GM18505 (cell line): Measurements from ENCODE around the gene SORBS2.
"Not testable (repeated sequence)": the region's sequence is repeated elsewhere in the genome, so short reads cannot be mapped to it uniquely, and the experiment has no call there.

Experiments used
- ATAC-seq: cut with Tn5 transposase; IDR thresholded peaks from one replicate; pipeline ENCODE4 v1.9.1; 2021; ENCODE audit not compliant: unreplicated experiment
- POLR2A ChIP-seq: IDR thresholded peaks from 4 replicates; pipeline ENCODE4 v1.6.1; 2011; ENCODE audit warnings: borderline replicate concordance; ENCODE audit not compliant: insufficient read depth, insufficient read length; ENCODE audit errors: extremely low read depth

Gene SORBS2, protein sequence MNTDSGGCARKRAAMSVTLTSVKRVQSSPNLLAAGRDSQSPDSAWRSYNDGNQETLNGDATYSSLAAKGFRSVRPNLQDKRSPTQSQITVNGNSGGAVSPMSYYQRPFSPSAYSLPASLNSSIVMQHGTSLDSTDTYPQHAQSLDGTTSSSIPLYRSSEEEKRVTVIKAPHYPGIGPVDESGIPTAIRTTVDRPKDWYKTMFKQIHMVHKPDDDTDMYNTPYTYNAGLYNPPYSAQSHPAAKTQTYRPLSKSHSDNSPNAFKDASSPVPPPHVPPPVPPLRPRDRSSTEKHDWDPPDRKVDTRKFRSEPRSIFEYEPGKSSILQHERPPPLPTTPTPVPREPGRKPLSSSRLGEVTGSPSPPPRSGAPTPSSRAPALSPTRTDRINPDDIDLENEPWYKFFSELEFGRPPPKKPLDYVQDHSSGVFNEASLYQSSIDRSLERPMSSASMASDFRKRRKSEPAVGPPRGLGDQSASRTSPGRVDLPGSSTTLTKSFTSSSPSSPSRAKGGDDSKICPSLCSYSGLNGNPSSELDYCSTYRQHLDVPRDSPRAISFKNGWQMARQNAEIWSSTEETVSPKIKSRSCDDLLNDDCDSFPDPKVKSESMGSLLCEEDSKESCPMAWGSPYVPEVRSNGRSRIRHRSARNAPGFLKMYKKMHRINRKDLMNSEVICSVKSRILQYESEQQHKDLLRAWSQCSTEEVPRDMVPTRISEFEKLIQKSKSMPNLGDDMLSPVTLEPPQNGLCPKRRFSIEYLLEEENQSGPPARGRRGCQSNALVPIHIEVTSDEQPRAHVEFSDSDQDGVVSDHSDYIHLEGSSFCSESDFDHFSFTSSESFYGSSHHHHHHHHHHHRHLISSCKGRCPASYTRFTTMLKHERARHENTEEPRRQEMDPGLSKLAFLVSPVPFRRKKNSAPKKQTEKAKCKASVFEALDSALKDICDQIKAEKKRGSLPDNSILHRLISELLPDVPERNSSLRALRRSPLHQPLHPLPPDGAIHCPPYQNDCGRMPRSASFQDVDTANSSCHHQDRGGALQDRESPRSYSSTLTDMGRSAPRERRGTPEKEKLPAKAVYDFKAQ (N-terminal part only)

DNA sequence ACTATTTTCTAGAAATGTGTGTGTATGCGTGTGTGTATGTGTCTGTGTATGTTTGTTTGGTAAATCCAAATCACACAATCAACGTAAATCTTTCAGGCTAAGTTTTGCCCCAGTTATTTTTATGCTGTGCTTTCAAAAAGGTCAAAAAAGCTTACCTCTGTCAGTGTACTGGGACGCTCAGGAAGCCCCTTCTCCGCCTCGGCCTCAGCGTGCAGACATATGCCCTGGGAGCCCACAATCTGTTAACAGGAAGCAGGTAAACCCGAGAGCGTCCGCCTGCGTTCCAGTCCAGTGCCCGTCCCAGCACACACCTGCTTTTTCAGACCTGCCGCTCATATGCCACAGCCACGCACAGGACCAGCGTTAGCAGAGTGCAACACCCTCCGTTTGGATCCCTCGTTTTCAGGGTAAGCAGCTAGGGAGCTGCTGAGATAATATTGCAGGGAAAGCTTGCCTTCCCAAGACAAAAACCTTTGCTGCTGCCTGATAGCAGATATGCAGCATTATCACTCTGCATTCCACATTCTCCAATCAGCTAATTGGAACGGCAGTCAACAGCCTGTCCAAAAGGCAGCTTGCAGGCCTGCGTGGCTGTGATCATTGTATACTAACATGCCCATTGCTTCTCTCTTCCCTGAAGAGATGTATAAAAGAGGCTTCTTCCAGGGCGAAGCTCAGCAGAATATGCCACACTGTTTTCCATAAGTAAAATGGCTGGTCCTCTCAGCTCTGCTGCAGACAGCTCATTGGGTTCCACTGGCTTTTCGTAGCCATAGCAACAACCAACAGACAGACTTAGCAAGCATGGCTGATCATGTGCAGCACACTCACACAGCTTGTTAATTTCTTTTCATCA, at the start of gene SORBS2:
TSS of gene SORBS2 (minus strand) at position 686 of the 856 bp plus-strand sequence. CDS start 121,623 bp downstream, outside the sequence.
- peak; percentile 19 for TF ChIP-seq POLR2A

DNA sequence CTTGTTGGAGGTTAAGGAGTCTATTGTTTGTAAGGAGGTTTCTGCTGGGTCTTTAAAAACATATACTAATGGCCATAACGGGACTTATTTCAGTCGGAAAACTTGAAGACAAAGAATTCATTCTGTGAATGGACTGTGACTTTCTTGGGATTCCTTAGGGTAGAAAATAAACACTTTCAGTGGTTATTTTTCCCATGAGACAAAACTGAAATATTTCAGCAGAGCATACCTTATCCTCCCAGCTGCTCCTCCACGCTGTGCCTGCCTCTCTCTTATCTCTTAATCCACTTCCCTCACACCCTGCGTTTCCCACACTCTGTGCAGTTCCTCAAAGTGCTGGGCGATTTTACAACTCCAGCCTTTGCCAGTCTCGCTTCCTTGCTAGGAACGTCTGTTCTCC, 47.1 kb upstream of the SORBS2 start:
- TF ChIP-seq POLR2A = no peak
- ATAC-seq = no peak

More for the DNA sequence above, at the start of gene SORBS2:
- peak; percentile 90 for ATAC-seq

DNA sequence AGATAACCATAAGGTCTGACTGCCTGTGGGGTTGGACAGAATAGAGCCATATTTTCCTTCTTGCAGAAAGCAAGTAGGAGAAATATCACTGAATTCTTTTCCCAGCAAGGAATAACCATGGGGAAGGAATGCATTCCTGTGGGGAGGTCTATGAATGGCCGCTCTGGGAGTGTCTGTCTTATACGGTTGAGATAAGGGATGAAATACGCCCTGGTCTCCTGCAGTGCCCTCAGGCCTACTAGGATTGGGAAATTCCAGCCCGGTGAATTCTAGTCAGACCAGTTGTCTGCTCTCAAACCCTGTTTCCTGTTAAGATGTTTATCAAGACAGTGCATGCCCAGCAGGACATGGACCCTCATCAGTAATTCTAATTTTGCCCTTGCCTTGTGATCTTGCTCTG, 45.6 kb upstream of the SORBS2 start:
- not testable (repeated sequence) for ATAC-seq

DNA sequence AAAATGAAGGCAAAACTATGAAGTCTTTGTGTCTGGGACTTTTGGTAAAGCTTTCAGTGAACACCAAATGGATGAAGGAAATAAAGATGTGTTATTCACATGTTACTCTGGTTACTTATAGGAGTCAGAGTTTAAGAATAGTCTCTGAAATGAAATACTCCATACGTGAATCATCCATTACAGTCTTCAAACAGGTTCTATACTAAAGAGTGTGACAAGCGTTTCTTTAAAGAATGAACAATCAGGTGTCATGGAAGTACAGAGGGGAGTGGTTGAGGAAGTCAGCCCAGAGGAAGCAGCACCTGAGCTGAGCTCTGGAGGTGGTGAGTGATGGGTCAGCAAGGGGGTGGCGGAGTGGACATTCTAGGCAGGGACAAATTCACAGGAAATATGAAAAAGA, 41.8 kb upstream of the SORBS2 start:
- TF ChIP-seq POLR2A = no peak
- ATAC-seq = no peak

DNA sequence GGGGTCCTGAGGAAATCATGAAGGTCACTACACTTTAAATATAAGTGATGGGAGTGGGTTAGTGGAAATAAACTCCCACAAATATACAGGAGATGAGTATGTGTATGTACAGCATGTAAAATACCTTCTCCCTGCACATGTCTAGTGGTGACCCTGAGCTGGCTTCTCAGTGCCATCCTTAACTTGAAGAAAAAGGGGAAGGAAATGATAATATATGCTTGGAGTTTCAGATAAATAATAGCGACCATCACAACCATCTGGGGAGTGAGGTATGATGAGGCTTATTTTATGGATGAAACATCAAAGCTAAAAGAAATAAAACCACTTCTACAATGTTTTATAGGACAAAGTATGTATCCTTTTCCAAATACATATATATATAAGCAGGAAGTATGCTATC, 41.0 kb upstream of the SORBS2 start:
- ATAC-seq = no peak
- no peak for TF ChIP-seq POLR2A

DNA sequence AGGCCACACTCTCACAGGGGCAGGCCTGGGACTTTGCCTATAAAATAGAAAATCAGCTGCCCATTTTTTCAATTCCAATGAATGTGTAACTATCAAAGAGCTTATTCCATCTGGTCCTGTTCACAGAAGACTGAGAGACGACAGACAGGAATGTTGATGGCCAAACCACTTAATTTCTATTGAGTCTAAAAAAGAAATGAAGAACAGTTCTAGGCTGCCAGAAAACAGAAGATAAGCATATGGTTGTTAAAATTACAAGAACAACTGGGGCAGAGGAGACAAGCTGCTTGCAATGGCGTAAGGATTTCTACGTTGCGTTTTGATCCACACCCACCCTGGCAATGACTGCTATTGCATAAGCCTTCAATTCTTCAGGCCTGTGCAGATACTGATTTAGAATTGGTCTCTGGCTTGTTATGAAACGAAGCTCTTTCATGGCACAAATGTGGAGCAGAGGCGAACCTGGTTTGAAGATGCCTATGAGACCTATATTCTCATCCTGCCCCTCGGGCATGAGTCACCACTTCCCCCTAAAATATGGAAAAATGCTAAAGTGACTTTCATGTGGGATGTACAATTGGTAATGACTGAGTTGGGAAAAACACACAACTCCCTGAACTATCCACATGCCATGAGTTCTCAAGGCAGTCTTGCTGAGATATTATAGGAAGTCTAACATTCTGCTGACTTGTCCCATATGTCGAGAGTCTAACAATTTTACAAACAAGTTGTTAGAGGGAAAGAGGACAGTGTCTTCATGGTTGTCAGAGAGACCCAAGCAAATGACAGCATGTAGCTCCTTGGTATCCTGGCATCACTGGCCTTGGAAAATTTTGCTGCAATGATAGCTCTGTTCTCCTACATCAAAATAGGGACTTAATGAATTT, 37.9 kb upstream of the SORBS2 start:
- no peak for ATAC-seq
- no peak for TF ChIP-seq POLR2A

DNA sequence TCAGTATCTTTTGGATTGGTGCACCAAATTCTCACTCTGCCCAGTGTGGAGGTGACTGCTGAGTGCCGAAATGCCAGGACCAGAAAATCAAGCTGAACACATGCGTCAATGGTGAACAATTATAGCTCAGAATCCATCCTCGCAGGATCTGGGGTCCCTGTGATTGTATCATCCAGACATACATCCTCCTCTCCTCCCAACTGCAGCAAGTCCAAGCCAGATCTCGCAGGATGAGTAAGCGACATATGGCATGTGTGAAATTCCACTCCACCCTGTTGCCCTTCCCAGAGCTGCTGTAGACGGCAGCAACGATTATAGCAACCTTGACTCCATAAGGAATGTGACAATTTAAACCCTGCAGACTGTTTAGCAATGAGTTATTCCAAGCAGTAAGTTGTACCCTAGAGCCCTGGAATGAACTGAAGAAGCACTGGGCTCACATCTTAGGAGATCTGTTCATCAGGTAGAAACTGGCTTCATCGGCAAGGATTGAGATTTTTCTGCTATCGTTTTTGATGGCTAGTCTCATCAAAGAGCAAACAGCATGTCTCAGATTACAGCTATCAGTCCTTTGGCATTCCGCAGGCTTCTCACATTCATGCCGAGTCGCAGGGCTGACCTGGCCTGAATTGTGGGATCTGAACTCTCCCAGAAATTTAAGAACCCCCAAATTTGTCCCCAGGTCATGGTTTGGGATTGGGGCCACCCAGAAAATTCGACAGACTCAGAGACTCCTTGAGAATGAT, 35.5 kb upstream of the SORBS2 start:
- no peak for ATAC-seq
- TF ChIP-seq POLR2A = no peak

DNA sequence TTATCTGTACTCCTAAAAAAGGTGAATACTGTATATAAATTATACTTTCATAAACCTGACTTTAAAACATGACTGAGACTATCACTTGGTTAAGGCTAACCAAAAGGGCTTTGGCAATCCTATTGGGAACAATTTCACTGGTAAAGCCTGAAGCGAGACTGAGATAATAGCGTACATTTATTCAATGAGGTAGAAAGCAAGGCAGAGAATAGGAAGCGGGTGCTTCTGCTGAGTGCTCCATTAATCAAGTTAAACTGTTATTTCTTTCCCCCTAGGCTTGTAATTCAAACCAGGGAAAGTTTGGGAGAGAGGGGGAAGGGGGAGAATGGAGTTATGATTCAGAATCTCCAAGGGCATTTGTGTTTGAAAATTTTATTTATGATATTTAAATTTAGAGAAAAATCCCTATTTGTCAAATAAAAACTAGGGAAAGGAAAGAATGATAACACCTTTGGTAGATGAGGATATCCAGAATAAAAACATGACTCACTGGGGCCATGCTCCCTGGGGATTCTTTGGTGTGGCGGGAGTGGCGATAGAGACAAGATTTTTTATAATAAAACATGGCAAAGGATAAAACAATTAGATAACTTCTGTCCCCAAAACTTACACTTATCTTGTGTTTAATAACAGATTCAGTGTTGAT, 34.6 kb upstream of the SORBS2 start:
- no peak for TF ChIP-seq POLR2A
- no peak for ATAC-seq

DNA sequence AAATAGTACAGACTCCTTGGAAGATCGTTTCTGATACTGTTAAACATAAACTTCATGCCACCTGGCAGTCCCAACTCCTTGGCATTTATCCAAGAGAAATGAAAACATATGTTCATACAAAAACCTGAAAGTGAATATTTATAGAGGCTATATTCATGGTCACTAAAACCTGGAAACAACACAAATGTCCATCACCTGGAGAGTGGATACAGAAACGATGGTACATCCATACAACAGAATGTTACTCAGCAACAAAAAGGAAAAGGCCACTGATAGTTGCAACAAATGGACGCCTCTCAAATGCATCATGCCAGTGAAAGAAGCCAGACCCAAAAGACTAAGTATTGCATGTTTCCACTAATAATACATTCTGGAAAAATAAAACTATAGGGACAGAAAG, 34.0 kb upstream of the SORBS2 start:
- ATAC-seq = no peak
- no peak for TF ChIP-seq POLR2A

DNA sequence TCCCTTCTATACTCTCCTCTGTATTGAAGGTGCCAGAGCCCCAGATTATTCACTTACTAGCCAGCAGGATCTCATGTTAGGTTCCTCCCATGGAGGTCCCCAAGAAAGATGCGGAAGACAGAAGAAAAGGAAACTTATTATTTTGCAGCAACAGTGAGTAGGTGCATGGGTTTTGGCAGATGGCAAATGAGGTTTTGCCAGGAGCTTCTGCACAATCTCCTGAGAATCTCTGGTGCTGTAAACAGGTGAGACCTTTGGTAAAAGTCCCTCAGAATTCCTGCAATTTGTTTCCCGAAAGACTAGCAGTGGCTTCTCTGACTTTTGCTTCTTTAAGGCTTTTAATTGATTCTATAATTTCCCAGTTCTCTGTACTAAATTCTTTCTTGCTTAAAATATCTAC, 29.5 kb upstream of the SORBS2 start:
- ATAC-seq = no peak
- TF ChIP-seq POLR2A = no peak

DNA sequence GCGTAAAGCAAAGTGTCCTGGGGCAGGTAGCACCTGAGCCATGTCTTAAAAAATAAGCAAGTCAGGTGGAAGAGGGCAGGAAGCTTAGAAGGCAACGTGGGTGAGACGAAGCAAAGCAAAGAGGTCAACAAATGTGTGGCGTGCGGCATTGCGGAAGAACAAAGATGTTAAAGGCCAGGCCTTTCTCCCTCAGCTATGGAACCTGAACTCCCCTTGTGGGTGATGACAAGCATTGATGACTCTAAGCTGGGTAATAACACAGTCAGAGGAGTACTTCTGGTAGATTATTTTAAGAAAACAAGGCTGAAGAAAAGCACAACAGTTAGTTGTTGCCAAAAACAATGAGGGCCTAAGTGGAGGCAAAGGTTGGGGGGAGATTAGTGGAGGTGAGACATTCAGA, 29.0 kb upstream of the SORBS2 start:
- no peak for ATAC-seq
- no peak for TF ChIP-seq POLR2A

DNA sequence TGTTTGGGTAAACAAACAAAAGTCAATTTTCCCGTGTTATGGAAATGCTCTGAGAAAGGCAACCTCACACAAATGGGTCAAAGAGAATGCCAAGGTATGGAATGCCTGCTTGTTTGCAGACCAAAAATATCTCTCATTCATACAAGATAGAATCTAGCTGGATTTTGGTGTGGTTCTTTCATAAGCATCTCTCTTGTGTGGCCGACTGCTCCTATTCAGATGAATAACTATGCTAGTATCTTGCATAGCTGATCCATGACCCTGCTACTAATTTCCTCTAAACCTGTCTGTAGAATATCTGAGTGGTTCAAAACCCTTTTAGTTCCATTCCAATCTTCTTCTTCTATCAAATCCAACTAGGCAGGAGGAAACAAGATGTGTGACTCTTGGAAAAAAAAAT, 28.2 kb upstream of the SORBS2 start:
- TF ChIP-seq POLR2A = no peak
- no peak for ATAC-seq
